Astrocyte (in vitro differentiated cells and primary cell): ENCODE data around the gene ESYT3. TPM values are rescaled to one million over a fixed set of nuclear protein-coding genes. Genes with fewer than 3 reads are reported as not detected.

Experiments used
- DNase-seq: peaks from one replicate; pipeline ENCODE4 v3.0.0-alpha.2; 2010; ENCODE audit warnings: low read depth
- FAIRE-seq: peaks from 2 replicates; lab custom pipeline; 2011; peaks lifted over from hg19 to GRCh38; lab: Jason Lieb, UNC
- H2AFZ ChIP-seq: 2 replicates; pipeline ENCODE4 v1.6.0; 2012; ENCODE audit warnings: low read depth, low read length, inconsistent platforms
- H3K27ac ChIP-seq: 2 replicates; pipeline ENCODE4 v1.5.1; 2011; ENCODE audit warnings: low read depth, low read length, inconsistent platforms
- H3K27me3 ChIP-seq: 2 replicates; pipeline ENCODE4 v1.6.0; 2011; ENCODE audit warnings: low read length, inconsistent platforms; ENCODE audit not compliant: insufficient read depth
- H3K36me3 ChIP-seq: 2 replicates; pipeline ENCODE4 v1.5.1; 2011; ENCODE audit warnings: low read length, inconsistent platforms; ENCODE audit not compliant: insufficient read depth
- H3K4me1 ChIP-seq: 2 replicates; pipeline ENCODE4 v1.5.1; 2011; ENCODE audit warnings: low read length, inconsistent platforms; ENCODE audit not compliant: insufficient read depth
- H3K4me2 ChIP-seq: 2 replicates; pipeline ENCODE4 v1.6.0; 2012; ENCODE audit warnings: low read length, inconsistent platforms
- H3K4me3 ChIP-seq: 2 replicates; pipeline ENCODE4 v1.5.1; 2011; ENCODE audit warnings: low read depth, mild to moderate bottlenecking, low read length, inconsistent platforms; ENCODE audit not compliant: insufficient read depth
- H3K79me2 ChIP-seq: 2 replicates; pipeline ENCODE4 v1.6.0; 2012; ENCODE audit warnings: mild to moderate bottlenecking, low read length, inconsistent platforms; ENCODE audit not compliant: insufficient read depth
- H3K9ac ChIP-seq: 2 replicates; pipeline ENCODE4 v1.6.0; 2012; ENCODE audit warnings: mild to moderate bottlenecking, low read length, inconsistent platforms
- H3K9me3 ChIP-seq: 2 replicates; pipeline ENCODE4 v1.5.1; 2012; ENCODE audit warnings: low read depth, mild to moderate bottlenecking, low read length, inconsistent platforms; ENCODE audit not compliant: insufficient read depth
- H4K20me1 ChIP-seq: 2 replicates; pipeline ENCODE4 v1.6.0; 2012; ENCODE audit warnings: low read length, inconsistent platforms; ENCODE audit not compliant: insufficient read depth
- H3K27ac Mint-ChIP-seq: one replicate; pipeline ENCODE4 v1.8.0; 2021; ENCODE audit warnings: mild to moderate bottlenecking, mixed read lengths; ENCODE audit not compliant: unreplicated experiment
- H3K27me3 Mint-ChIP-seq: one replicate; pipeline ENCODE4 v1.8.0; 2021; ENCODE audit warnings: low read depth, mixed read lengths; ENCODE audit not compliant: unreplicated experiment
- H3K36me3 Mint-ChIP-seq: one replicate; pipeline ENCODE4 v1.8.0; 2021; ENCODE audit warnings: low read depth, mixed read lengths; ENCODE audit not compliant: unreplicated experiment
- H3K4me1 Mint-ChIP-seq: one replicate; pipeline ENCODE4 v1.8.0; 2021; ENCODE audit warnings: low read depth, mixed read lengths; ENCODE audit not compliant: unreplicated experiment
- H3K4me3 Mint-ChIP-seq: one replicate; pipeline ENCODE4 v1.8.0; 2021; ENCODE audit warnings: mild to moderate bottlenecking, moderate library complexity, mixed read lengths; ENCODE audit not compliant: unreplicated experiment
- H3K9me3 Mint-ChIP-seq: one replicate; pipeline ENCODE4 v1.8.0; 2021; ENCODE audit warnings: mild to moderate bottlenecking, mixed read lengths; ENCODE audit not compliant: unreplicated experiment
- EZH2 ChIP-seq: IDR thresholded peaks from 2 replicates; pipeline ENCODE4 v1.6.1; 2012; ENCODE audit warnings: mild to moderate bottlenecking, low read length, inconsistent platforms; ENCODE audit not compliant: insufficient read depth
- total RNA-seq: library from RNA; stranded (reverse); gene quantifications from 2 replicates; pipeline ENCODE4 v1.2.1, GENCODE V29; 2021
- TF ChIP-seq, protein P1 (sequence below): IDR thresholded peaks from 2 replicates; pipeline ENCODE4 v1.5.1; 2011; ENCODE audit warnings: low read depth, mild to moderate bottlenecking, inconsistent platforms, low read length, moderate library complexity; ENCODE audit not compliant: insufficient read depth

ESYT3 gene
- total RNA-seq, 1 donor from 2014 or later, result 2.0 TPM

- H3K4me2 ChIP-seq, result no peak overlapping the region
- DNase-seq (no peak), FAIRE-seq (no peak)
- no peak overlapping the region for H3K9ac ChIP-seq
- TF ChIP-seq, protein P1, sequence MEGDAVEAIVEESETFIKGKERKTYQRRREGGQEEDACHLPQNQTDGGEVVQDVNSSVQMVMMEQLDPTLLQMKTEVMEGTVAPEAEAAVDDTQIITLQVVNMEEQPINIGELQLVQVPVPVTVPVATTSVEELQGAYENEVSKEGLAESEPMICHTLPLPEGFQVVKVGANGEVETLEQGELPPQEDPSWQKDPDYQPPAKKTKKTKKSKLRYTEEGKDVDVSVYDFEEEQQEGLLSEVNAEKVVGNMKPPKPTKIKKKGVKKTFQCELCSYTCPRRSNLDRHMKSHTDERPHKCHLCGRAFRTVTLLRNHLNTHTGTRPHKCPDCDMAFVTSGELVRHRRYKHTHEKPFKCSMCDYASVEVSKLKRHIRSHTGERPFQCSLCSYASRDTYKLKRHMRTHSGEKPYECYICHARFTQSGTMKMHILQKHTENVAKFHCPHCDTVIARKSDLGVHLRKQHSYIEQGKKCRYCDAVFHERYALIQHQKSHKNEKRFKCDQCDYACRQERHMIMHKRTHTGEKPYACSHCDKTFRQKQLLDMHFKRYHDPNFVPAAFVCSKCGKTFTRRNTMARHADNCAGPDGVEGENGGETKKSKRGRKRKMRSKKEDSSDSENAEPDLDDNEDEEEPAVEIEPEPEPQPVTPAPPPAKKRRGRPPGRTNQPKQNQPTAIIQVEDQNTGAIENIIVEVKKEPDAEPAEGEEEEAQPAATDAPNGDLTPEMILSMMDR, result no peak
- TF ChIP-seq EZH2, result no peak
- H3K4me3 Mint-ChIP-seq, result no peak overlapping the region
- H3K27ac ChIP-seq, result no peak overlapping the region
- H3K79me2 ChIP-seq, result no peaks in the 10 kb centered on the region
- H3K4me1 ChIP-seq, result no peaks in the 10 kb centered on the region
- peaks cover 3% of the 10 kb centered on the region for H3K4me1 Mint-ChIP-seq
- no peaks in the 10 kb centered on the region for H4K20me1 ChIP-seq
- no peaks in the 10 kb centered on the region for H3K9me3 Mint-ChIP-seq
- no peak overlapping the region for H2AFZ ChIP-seq
- H3K27ac Mint-ChIP-seq, result no peak overlapping the region
- H3K36me3 ChIP-seq, result no peaks in the 10 kb centered on the region
- H3K9me3 ChIP-seq, result no peaks in the 10 kb centered on the region
- H3K27me3 ChIP-seq, result no peaks in the 10 kb centered on the region
- H3K4me3 ChIP-seq, result no peak overlapping the region
- peaks cover 4% of the 10 kb centered on the region for H3K27me3 Mint-ChIP-seq
- H3K36me3 Mint-ChIP-seq, result peaks cover 15% of the 10 kb centered on the region
Measured at GRCh38 chr3:138461246-138461645, 26.8 kb downstream of the ESYT3 start.

- Mint-ChIP-seq H3K4me3 (no peak overlapping the region), H3K4me1 (peaks cover 6% of the 10 kb centered on the region), H3K36me3 (peaks cover 17% of the 10 kb centered on the region), H3K9me3 (no peaks in the 10 kb centered on the region), H3K27me3 (peaks cover 4% of the 10 kb centered on the region), H3K27ac (no peak overlapping the region)
- Histone ChIP-seq H2AFZ (no peak overlapping the region), H3K27ac (no peak overlapping the region), H3K4me1 (no peaks in the 10 kb centered on the region), H4K20me1 (no peaks in the 10 kb centered on the region), H3K9me3 (no peaks in the 10 kb centered on the region), H3K4me3 (no peak overlapping the region), H3K36me3 (no peaks in the 10 kb centered on the region), H3K79me2 (no peaks in the 10 kb centered on the region), H3K4me2 (no peak overlapping the region), H3K9ac (no peak overlapping the region), H3K27me3 (no peaks in the 10 kb centered on the region)
- FAIRE-seq (no peak), DNase-seq (no peak)
- TF ChIP-seq EZH2, result no peak
- TF ChIP-seq, protein P1, result no peak
Measured at GRCh38 chr3:138461896-138462295, 27.5 kb downstream of the ESYT3 start.

DNA sequence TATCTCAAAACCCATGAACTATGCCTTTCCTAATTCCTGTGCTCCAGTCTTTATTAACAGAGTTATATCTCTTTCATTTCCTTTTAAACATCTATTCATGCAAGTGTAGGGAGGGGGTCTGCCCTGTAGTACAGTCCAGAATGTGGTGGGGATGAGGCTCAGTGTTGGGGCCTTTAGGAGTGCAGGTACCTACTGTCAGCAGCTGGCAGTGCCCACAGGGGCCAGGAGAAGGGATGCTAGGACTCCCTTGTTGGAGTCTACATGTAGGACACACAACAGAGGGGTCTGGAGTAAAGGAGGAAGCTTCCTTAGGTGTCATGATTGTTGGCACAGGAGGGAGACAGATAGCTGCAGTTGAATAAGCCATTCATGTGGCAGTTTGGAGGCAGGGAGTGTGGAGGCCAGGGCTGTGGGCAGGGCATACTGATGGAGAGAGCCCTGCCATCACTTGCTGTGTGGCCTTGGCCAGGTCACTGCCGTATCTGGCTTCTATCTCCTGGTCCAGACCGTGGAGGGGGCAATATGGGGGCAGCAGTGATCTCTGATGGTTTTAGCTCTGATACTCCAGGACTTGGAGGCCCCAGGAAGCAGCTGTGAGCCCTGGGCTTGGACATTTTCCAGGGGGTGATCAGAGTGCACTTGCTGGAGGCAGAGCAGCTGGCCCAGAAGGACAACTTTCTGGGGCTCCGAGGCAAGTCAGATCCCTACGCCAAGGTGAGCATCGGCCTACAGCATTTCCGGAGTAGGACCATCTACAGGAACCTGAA lies 29.5 kb downstream of the ESYT3 start:
- Mint-ChIP-seq H3K9me3 (no peaks in the 10 kb centered on the region), H3K27me3 (peaks cover 10% of the 10 kb centered on the region), H3K36me3 (peaks cover 14% of the 10 kb centered on the region), H3K4me3 (no peak overlapping the region), H3K27ac (no peak overlapping the region), H3K4me1 (peaks cover 6% of the 10 kb centered on the region)
- FAIRE-seq, result no peak
- no peaks in the 10 kb centered on the region for H3K9me3 ChIP-seq
- no peaks in the 10 kb centered on the region for H3K79me2 ChIP-seq
- H3K4me3 ChIP-seq, result no peak overlapping the region
- no peak for TF ChIP-seq EZH2
- TF ChIP-seq, protein P1, result no peak
- H3K27ac ChIP-seq, result no peak overlapping the region
- H4K20me1 ChIP-seq, result no peaks in the 10 kb centered on the region
- no peak overlapping the region for H3K4me2 ChIP-seq
- H3K4me1 ChIP-seq, result no peaks in the 10 kb centered on the region
- H2AFZ ChIP-seq, result no peak overlapping the region
- no peak for DNase-seq
- H3K27me3 ChIP-seq, result peaks cover 7% of the 10 kb centered on the region
- no peaks in the 10 kb centered on the region for H3K36me3 ChIP-seq
- H3K9ac ChIP-seq, result no peak overlapping the region
